NCI-H1092 treated with DMSO at 0.1 percent for 48 hours (cell line): ENCODE data around the gene NACC2.
A peak's percentile ranks its signal among the peaks of the same experiment; 100 is the strongest.

Source experiments
- DNase-seq: peaks from one replicate; lab custom pipeline; 2025; lab: John Stamatoyannopoulos, UW

Gene NACC2

DNA sequence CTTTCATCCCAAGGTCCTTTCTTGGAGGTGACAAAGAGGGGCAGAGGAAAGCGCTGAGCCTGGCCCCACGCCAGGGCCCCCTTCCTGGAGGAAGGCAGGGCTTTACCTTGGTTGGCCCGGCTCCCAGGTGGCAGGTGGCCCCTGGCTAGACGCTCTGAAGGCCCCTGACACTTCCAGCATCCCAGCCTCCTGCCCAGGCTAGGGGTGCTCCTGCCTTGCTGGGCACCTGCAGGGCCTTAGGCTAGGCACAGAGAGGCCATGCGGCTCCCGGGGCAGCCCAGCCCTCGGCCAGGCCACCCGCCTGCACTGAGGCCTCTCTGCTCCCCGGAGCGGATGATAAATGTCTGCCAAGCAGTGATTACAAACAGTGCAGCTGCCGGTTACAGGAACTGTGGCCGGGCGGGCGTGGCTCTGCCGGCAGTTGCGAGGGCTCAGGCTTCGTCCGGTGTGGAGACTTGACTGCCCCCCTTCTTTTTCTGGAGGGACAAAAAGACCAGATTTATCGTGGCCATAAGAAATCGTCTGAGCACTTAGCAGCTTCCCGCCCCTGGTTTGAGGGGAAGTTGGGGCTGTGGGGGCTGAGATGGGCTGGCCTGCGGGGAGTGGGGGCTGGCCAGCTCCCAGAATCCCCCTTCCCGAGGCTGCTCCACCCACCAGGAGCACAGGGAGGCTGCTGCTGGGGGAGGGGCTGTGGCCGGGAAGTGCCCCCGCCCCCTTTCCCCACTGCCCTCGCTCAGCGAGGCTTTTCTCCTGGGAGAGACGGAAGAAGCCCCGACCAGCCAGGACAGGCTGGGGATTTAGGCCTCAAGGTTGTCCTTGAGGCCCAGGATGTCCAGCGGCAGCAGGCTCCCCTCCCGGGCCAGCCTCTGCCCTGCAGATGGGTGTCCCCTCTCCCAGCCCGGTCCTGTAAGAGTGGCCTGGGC lies 102.3 kb downstream of the NACC2 start:
- DNase-seq: peak; percentile 25

DNA sequence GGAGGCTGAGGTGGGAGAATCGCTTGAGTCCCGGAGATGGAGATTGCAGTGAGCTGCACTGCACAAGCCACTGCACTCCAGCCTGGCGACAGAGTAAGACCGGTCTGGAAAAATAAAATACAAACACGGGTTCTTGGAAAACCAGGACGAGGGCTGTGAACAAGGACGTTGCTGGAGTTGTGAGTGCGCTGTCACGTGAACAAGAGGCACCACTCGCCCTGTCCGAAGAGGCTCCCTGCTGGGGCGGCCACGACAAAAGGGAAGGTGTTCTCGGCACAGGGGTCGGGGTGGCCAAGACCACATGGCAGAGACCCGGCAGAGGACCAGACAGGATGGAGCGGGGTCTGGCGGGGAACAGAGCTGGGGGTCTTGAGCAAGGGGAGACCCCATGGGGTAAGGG lies 103.3 kb downstream of the NACC2 start:
- DNase-seq: no peak

GRCh38 chr9:135990468-135991429 lies 104.3 kb downstream of the NACC2 start:
- DNase-seq: peak; percentile 21

DNA sequence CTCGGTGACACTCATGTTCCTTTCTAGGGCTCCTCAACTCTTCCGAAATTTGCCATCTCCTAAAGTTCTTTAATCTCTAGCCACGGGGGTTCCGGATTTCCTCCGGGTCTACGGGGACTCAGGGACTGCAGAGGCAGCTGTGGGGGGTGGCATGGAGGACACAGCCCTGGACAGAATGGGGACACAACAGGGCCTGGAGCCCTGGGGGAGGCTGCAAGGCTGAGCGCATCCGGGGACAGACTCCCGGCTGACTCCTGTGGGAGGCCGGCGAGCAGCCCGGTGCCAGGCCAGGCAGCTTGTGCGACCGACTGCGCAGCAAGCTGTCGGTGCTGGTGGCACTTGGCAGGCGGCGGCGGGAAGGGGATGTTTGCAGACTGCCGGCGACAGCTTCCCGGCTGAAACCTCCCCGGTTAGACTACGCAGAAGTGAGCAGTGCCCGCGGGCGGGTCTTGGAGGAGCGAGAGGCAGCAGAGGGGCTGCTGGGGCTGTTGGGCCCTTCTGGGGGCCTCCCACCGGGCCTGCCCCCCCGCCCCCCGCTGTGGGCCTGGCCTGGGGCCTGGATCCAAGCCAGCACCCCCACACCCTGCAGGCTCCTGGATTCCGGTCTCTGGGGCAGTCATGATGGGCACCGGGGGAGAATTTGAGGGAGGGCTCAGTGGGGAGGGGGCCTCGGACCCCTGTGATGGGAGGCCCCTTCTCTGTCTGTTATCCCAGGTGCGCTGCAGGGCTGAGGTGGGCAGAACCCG lies 105.2 kb downstream of the NACC2 start:
- no peak for DNase-seq

DNA sequence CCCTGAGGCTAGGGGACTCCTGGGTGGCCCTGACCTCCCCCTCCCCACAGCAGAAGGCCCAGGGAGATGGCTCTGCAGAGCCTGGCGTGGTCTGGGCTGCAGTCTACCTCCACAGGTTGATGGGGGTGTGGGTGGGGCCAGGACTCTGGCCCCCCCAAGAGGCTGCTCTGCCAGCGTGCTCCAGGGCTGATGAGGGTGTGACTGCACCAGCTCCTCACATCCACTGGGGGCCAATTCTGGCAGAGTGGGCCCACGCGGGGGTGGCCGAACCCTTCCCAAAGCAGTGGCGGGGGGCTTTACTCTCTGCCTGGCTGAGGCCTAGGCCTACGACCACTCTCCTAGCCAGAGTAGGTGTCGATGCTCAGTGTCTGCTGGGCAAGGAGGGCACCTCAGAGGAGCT lies 105.9 kb downstream of the NACC2 start:
- DNase-seq: no peak

DNA sequence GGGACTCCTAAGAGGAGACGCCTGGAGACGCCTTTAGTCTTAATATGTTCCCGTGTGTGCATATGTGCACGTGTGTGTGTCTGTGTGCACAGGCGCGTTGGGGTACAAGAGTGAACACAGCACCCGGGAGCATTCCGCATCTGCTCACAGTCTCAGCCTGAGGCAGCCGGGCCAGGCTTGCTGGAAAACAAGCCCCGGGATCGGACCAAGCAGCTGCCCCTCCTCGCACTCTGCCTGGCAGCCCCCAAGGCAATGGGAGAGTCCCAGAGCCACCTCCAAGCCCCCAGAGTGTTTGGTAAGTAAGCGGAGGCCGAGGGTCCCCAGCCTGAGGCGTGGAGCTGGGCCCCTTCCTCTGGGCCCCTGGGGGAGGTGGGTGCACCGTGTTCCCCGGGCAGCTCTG lies 106.6 kb downstream of the NACC2 start:
- DNase-seq: no peak

GRCh38 chr9:135987838-135988404 lies 107.2 kb downstream of the NACC2 start:
- DNase-seq: no peak

- no peak for DNase-seq
Observed at GRCh38 chr9:135986605-135987004, 108.5 kb downstream of the NACC2 start.

DNA sequence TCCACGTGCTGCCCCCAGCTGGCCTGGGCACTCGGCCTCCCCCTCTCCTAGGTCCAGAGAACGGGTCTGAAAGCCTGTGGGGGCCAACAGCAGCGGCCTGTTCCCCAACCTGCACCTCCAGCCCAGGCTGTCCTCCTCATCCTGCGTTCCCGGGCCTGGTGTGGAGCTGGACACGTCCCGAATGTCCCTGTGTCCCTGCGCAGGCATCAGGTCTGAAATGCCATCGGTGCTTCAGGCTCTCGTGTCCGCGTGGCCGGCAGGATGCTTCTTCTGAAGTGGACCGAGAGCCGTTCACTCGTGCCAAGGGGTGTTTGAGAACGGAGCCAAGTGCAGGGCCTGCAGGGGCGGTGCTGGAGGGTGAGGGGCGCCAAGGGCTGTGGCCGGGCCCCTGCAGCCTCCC lies 109.2 kb downstream of the NACC2 start:
- DNase-seq: no peak

- DNase-seq: no peak
Observed at GRCh38 chr9:135985459-135985774, 109.7 kb downstream of the NACC2 start.

- no peak for DNase-seq
Observed at GRCh38 chr9:135984072-135984710, 110.9 kb downstream of the NACC2 start.

- no peak for DNase-seq
Observed at GRCh38 chr9:135983208-135984071, 111.6 kb downstream of the NACC2 start.

DNA sequence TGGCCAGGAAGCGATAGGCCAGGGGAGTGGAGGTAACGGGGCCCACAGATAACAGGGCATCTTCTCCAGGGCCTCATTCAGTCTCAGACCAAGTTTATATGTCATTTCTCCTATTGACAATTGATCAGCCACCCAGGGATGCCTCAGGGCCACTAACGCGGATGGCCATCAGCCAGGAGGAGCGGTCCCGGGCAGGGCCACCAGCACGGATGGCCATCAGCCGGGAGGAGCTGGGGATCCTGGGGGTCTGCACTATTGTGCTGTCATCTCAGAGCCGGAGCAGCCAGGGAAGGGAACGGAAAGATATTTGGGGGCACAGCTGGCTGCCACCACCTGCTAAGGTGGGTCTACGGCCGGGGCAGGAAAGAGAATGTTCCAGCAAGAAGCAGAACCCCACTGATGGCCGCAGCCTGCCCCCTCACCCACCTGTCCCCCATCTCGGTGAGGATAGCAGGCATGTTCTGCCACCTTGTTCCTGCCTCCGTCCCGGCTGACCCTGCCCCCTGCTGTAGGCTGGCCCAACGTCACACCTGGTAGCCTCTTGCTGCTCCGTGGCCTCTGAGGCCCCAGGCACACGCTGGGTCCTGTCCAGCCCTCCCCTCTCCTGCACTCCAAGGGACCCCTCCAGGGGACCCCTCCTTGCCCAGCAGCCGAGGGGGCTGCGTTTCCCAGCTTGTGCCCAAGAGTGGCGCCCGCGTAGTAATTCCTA lies 112.4 kb downstream of the NACC2 start:
- DNase-seq: no peak

GRCh38 chr9:135980926-135981630 lies 114.0 kb downstream of the NACC2 start:
- DNase-seq: no peak

DNA sequence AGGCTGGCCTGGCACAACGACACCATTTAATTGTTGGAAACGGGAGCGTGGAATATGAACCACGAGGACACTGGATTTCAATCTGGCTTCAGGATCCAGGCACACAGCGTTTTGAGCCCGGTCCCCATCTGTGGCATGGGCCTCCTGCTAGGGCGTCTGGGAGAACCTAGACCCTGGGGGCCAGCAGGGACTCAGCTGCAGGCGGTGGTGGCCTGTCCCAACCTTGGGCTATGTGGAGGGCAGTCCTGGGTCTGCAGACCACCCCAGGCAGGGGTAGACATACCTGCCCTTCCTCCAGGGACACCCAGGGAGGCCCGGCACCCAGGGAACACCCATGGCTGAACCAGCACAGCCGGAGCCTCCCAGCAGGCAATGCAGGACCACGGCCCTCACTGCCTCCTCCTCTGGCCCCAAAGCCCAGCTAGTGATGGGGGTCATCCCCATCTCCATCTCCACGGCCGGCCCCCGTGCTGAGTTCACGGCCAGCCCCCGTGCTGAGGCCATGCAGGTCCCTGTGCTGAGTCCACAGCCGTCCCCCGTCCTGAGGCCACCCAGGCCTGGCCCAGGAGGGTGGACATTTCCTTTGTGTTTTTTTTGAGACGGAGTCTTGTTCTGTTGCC lies 115.4 kb downstream of the NACC2 start:
- no peak for DNase-seq

GRCh38 chr9:135978642-135979546 lies 116.2 kb downstream of the NACC2 start:
- DNase-seq: no peak

DNA sequence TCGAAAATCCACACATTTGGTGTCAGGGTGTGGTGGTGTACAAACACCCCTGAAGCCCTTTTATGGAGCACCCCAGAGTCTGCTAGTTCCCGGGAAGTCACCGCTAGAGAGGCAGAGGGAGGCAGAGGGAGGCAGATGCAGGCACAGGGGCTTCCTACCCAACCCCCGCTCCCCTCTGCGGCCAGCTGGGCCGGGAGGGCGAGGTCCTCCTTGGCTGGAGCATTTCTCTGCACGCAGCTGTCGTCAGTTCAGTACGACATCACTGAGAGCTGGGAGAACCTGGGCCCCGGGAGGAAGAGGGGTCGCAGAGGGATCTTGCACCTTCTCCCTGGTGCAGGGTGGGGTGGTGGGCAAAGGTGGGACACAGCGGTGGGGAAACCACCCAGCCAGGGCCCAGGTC lies 118.1 kb downstream of the NACC2 start:
- DNase-seq: no peak

GRCh38 chr9:135976531-135976930 lies 118.6 kb downstream of the NACC2 start:
- no peak for DNase-seq
